ENCODE data around the gene LMNB1.

Gene LMNB1

DNA sequence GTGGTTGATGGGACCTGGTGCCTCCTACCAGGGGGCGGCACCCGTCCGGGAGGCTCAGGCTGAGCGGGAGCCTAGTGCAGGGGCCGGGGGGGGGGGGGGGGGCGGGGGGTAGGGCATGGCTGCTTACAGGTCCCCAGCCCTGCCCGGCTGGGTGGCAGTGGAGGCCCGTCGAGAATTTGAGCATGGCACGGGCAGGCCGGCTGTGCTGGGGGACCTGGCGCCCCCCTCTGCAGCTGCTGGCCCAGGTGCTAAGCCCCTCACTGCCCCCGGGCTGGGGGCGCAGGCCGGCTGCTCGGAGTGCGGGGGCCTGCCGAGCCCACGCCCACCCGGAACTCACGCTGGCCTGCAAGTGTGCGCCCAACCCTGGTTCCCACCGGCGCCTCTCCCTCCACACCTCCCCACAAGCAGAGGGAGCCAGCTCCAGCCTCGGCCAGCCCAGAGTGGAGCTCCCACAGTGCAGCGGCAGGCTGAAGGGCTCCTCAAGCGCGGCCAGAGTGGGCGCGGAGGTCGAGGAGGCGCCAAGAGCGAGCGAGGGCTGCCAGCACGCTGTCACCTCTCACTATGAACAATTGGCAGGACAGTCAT, 77.7 kb downstream of the LMNB1 start:
- Histone ChIP-seq H3K4me3 (no peak overlapping the region), H3K4me2 (peak overlapping the region; percentile 53), H3K9ac (no peak overlapping the region), H3K9me3 (peaks cover 7% of the 10 kb centered on the region; the same call in 1 of the 2 replicates), H3K27me3 (no peaks in the 10 kb centered on the region), H3K36me3 (peaks cover 10% of the 10 kb centered on the region), H3K27ac (no peak overlapping the region), H3K4me1 (peaks cover 41% of the 10 kb centered on the region), H4K20me1 (no peaks in the 10 kb centered on the region)
- no peak for TF ChIP-seq Cebpa-rat (IDR thresholded peaks at IDR 0.05)

DNA sequence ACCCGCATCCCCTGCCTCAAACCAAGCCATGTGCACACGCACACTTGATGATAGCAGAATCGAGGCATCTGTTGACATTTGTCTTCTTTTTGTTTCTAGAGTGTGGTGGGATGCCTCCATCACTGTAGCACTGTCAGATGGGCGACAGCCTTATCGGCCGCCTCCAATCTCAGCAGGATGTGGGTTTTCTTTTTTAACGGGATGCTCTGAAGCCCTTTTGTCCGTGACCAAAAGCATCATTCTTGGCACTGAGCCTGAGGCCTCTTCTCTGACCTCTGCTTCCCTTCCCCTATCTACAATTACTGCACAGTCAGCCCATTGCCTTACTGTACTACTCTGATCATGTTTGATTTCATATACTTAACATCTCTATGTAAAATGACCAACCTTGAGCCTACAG, 78.3 kb downstream of the LMNB1 start:
- Histone ChIP-seq H3K4me1 (peaks cover 41% of the 10 kb centered on the region), H4K20me1 (no peaks in the 10 kb centered on the region), H3K9me3 (peaks cover 7% of the 10 kb centered on the region; the same call in 1 of the 2 replicates), H3K27ac (no peak overlapping the region), H3K4me3 (no peak overlapping the region), H3K36me3 (peaks cover 10% of the 10 kb centered on the region), H3K27me3 (no peaks in the 10 kb centered on the region), H3K9ac (no peak overlapping the region), H3K4me2 (peak overlapping the region; percentile 53)
- TF ChIP-seq Cebpa-rat (IDR thresholded peaks at IDR 0.05): no peak

DNA sequence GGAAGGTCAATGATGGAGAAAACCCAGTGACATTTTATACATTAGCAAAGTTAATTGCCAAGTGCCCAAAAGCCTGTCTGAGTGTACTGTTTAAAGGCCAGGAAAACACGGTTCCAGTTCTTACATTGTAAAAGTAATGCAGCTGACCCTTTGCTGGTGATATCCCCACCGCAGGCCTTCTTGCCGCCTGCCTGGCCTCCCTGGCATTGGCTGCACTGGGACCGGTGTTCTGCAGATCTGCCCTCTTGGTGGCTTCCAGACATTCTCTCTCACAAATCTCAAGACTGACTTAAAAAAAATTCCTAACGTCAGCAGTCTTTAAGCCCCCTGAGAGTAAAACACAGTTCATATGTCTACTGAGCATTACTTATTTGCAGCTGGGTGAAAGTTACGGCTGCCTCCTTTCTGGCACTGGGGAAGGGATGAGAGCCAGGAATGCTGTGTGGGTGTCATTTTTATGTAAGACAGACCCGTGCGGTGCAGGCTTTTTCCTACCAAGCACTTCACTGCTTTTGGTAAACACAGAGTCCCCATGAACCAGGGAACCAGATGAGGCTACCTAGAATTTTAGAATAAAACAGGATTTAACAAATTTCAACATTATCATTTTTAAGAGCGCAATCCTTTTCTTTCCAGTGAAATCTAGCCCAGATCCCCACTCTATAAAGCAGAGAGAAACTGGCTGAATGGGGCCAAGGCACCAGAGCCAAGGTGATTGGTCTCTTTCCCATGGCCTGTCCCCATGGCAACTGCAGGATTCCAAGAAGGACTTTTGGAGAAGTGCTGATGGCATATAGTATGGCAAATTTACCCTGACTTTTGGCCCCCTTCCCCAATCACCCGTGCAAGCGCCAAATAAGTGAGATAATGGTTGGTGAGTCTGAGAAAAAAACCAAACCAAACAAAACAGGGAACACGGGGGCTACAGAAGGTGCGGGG, 80.8 kb downstream of the LMNB1 start:
- no peak for TF ChIP-seq Cebpa-rat (IDR thresholded peaks at IDR 0.05)
- Histone ChIP-seq H4K20me1 (no peaks in the 10 kb centered on the region), H3K9me3 (peaks cover 7% of the 10 kb centered on the region; the same call in 1 of the 2 replicates), H3K4me2 (no peak overlapping the region), H3K27me3 (no peaks in the 10 kb centered on the region), H3K36me3 (peaks cover 10% of the 10 kb centered on the region), H3K4me1 (peaks cover 27% of the 10 kb centered on the region), H3K9ac (no peak overlapping the region), H3K27ac (no peak overlapping the region), H3K4me3 (no peak overlapping the region)

DNA sequence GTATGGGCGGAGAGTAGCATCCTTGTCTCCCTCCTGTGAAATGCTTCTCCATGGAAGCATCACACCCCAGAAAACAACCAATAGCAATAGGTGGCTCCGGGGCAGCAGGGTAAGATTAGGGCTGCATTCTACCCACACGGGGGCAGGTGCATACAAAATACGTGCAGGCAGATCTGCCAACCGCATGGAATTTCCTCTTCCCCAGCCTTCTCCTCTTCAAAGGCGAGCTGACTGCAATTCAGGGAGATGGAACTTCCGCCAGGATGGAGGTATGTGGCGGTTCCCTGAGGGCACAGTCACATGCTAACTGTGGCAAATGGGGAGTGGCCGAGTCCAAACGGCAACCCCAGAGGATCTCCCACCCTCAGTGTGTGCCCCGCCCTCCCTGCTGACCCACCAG, 81.5 kb downstream of the LMNB1 start:
- Histone ChIP-seq H3K9ac (no peak overlapping the region), H3K4me3 (no peak overlapping the region)
- no peak for TF ChIP-seq Cebpa-rat (IDR thresholded peaks at IDR 0.05)

DNA sequence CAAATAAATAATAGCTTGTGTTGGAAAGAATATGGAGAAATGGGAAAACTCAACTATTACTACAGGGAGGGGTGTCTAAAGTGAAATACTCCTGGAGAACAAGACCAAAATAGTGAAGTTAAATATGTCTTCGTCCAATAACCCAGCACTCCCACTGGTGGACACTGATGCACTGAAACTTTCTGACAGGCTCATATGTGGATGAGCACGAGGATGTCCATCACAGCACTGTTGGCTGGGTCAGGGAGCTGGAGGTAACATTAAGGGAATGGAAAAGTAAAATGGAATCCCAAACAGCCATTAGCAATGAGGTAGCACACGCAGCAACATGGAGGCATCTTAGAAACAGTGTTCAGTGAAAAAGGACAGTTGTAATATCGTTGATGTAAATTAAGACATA, 86.5 kb downstream of the LMNB1 start:
- H3K27ac ChIP-seq: no peak overlapping the region
- H3K27me3 ChIP-seq: no peaks in the 10 kb centered on the region
- H4K20me1 ChIP-seq: no peaks in the 10 kb centered on the region
- TF ChIP-seq Cebpa-rat (IDR thresholded peaks at IDR 0.05): no peak
- no peaks in the 10 kb centered on the region for H3K9me3 ChIP-seq
- no peak overlapping the region for H3K4me2 ChIP-seq
- peaks cover 14% of the 10 kb centered on the region for H3K36me3 ChIP-seq
- H3K4me3 ChIP-seq: no peak overlapping the region
- no peak overlapping the region for H3K9ac ChIP-seq
- peaks cover 16% of the 10 kb centered on the region for H3K4me1 ChIP-seq

More for the DNA sequence above, 81.5 kb downstream of the LMNB1 start:
- peaks cover 20% of the 10 kb centered on the region for H3K4me1 ChIP-seq
- H3K27me3 ChIP-seq: no peaks in the 10 kb centered on the region
- no peak overlapping the region for H3K27ac ChIP-seq
- peaks cover 10% of the 10 kb centered on the region for H3K36me3 ChIP-seq
- H3K4me2 ChIP-seq: no peak overlapping the region
- H4K20me1 ChIP-seq: no peaks in the 10 kb centered on the region
- H3K9me3 ChIP-seq: peaks cover 7% of the 10 kb centered on the region; the same call in 1 of the 2 replicates

DNA sequence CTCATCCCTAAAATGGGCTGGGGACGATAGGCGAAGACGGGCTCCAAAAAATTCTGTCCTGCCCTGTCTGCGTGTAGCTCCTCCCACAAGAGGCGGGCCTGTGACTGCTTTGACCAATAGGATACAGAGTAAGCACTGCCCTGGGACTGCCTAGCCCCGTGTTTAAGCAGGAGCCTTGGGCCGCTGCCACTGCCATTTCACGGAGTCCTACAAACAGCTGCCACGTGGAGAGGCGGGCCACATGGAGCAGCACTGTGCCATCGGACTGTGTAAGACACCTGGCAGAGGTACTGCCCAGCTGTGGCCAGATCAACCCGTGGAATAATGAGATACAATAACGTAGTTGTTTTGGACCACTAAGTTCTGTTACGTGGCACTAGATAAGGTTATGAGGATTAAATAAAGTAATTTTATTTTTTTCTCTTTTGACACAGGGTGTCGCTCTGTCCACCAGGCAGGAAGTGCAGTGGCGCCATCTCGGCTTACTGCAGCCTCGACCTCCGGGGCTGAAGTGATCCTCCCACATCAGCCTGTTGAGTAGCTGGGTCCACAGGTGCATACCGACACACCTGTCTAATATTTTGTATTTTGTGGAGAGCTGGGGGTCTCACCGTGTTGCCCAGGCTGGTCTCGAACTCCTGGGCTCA, 87.2 kb downstream of the LMNB1 start:
- H3K4me3 ChIP-seq: no peak overlapping the region
- no peaks in the 10 kb centered on the region for H3K27me3 ChIP-seq
- H3K4me2 ChIP-seq: no peak overlapping the region

DNA sequence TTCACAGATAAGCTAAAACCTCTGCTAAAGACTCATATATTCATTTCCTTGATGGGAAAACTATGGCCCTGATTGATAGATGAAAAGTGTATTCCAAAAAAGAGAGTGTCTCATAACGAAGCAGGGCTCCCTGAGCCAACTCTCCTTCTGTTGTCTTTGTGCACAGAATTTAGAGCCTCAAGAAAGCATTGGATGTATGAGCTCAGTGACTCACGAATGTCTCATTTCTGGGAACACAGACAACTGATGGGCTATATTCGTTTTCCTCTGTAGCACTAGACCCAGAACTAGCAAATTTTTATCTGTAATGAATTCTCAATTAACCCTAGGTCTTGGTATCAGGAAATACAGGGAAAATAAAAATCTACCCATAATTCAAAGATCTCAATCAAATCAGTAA, 88.4 kb downstream of the LMNB1 start:
- TF ChIP-seq Cebpa-rat (IDR thresholded peaks at IDR 0.05): no peak
- Histone ChIP-seq H3K36me3 (peaks cover 10% of the 10 kb centered on the region), H4K20me1 (no peaks in the 10 kb centered on the region), H3K4me2 (no peak overlapping the region), H3K9me3 (no peaks in the 10 kb centered on the region), H3K27me3 (no peaks in the 10 kb centered on the region), H3K27ac (no peak overlapping the region), H3K9ac (no peak overlapping the region), H3K4me3 (no peak overlapping the region), H3K4me1 (peaks cover 34% of the 10 kb centered on the region)

More for the DNA sequence above, 87.2 kb downstream of the LMNB1 start:
- H3K36me3 ChIP-seq: peaks cover 8% of the 10 kb centered on the region
- no peak for TF ChIP-seq Cebpa-rat (IDR thresholded peaks at IDR 0.05)
- no peaks in the 10 kb centered on the region for H4K20me1 ChIP-seq
- H3K4me1 ChIP-seq: peaks cover 23% of the 10 kb centered on the region
- H3K9ac ChIP-seq: no peak overlapping the region
- no peak overlapping the region for H3K27ac ChIP-seq
- H3K9me3 ChIP-seq: no peaks in the 10 kb centered on the region

DNA sequence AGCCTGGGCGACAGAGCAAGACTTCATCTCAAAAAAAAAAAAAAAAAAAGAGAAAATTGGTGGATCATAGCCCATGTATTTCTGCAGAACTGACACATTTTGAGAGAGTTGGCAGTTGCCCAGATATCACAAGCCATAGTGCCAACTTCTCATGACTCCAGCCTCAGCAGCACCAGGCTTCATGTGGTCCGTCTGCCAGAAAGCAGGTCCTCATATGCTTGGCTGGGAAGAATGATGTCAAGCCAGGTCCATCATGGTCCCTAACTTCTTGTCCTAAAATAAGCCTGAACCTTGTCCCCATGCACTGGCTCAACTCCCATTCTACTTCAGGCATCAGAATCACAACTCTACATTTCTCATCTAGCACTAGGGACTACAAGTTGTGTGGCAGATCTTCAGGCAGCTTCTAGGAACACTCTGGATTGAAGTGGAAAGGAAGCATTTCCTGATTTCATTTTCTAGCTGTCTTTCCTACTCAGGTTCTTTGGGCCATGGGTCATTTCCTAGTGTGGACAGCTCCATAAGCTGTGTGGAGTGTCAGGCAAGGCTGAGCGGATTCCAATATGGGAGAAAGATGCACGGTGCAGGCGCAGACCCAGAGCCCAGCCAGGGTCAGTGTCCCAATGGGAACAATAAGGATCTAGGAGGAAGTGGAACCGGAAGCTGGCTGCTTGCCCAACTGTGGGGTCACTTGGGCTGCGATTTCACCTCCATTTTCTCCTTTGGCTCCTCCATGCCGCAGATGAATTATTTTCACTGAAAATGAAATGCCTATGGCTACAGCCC, 90.1 kb downstream of the LMNB1 start:
- Histone ChIP-seq H3K4me1 (peaks cover 50% of the 10 kb centered on the region), H3K4me2 (0 out of 2 replicates have a peak overlapping the region, but pooled peaks have one; percentile 65), H3K27me3 (no peaks in the 10 kb centered on the region), H3K36me3 (peaks cover 28% of the 10 kb centered on the region), H3K9ac (no peak overlapping the region), H3K4me3 (no peak overlapping the region), H3K27ac (peak overlapping the region; percentile 53; the same call in 1 of the 2 replicates), H3K9me3 (no peaks in the 10 kb centered on the region), H4K20me1 (no peaks in the 10 kb centered on the region)
- TF ChIP-seq Cebpa-rat (IDR thresholded peaks at IDR 0.05): no peak

DNA sequence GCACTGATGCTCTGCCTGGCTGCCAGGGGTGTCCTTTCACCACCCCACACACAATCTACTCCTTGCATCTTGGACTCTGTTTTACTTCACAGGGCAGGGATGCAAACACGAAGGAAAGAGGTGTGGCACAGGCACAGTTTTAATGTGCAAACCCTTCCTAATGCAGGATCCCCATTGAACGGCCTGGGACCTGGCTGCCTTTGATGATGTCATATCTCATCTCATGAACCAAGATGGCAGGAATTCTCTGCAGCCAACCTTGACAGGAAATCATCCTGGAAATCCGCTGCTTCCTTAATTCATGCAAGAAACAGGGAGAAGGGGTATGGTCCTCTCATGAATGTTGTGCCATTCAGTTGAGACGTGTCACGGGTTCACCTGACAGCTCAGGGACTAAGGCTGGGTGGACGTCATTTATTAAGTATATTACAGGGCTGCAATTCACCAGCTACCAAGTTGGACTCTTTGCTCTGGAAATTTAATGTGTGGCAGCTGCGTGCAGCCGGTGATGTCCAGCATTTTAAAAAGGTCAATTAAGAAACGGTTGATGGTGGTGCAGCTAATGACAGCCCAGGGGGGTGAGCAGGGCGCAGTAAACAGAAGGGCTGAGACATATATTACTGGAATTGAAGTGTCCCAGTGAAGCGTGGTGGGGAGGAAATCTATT, 91.5 kb downstream of the LMNB1 start:
- Histone ChIP-seq H4K20me1 (no peaks in the 10 kb centered on the region), H3K36me3 (peaks cover 42% of the 10 kb centered on the region), H3K4me1 (peaks cover 50% of the 10 kb centered on the region), H3K4me2 (peak overlapping the region; percentile 65), H3K4me3 (peak overlapping the region; percentile 59), H3K9me3 (no peaks in the 10 kb centered on the region), H3K27me3 (no peaks in the 10 kb centered on the region), H3K27ac (peak overlapping the region; percentile 53; the same call in 1 of the 2 replicates), H3K9ac (no peak overlapping the region)
- no peak for TF ChIP-seq Cebpa-rat (IDR thresholded peaks at IDR 0.05)

Measured in BLaER1 (cell line).